Ramos (cell line): ENCODE measurements around the gene ERCC2.
"Not testable (repeated sequence)": the region's sequence is repeated elsewhere in the genome, so short reads cannot be mapped to it uniquely, and the experiment has no call there.

Experiments used
- in situ Hi-C: fragments of 300-500 bp; cut with MboI; formaldehyde crosslinking; loops from one replicate; pipeline ENCODE4 v1.14.3; 2022; ENCODE audit warnings: low sequenced_read_pairs; ENCODE audit not compliant: unreplicated experiment

ERCC2 gene

DNA sequence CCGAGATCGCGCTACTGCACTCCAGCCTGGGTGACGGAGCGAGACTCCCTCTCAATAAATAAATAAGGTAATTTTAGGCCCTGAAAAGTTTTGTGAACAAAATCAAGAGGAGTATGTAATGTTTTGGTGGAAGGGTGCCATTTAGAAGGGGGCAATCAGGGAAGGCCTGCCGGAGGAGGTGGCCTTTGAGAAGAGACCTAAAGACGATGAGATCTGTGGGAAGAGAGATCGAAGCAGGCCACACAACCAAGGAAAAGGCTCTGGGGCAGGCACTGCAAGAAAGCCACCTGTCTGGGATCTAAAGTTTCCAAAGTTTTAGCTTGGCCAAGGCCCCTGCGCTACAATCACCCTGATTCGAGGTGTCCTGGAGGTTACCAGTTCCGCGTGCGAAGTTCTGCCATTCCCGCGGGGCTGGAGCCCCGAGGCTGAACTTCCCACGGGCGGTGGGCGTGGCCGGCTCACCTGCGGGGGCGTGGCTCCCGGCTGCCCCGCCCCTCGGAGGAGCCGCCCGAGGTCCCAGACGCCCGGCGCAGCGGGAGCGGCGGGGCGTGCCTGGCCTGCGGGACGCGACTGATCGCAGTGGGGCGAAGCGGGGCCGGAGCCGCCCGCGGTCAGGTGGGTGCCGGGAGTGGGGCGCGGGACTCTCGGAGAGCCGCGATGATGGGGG is 30.0 kb downstream of the ERCC2 start, which contains the start of gene KLC3:
TSS of gene KLC3 (plus strand) at position 519 of the 667 bp plus-strand sequence. CDS start 4,792 bp downstream, outside the sequence.
- in situ Hi-C loops, result no loop called here

DNA sequence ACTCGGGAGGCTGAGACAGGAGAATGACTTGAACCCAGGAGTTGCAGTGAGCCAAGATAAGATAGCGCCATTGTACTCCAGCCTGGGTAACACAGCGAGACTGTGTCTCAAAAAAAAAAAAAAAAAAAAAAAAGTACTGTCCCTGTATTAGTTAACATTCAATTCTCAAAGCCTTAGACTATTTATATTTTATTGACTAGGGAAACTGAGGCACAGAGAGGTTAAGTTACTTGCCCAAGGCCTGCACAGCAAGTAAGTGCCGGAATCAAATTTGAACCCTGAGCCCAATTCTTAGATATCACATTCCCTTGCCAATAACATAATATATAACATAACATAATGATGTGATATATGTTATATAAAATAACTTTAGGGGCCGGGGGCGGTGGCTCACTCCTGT is 30.7 kb downstream of the ERCC2 start:
- in situ Hi-C loops, result no loop called here

DNA sequence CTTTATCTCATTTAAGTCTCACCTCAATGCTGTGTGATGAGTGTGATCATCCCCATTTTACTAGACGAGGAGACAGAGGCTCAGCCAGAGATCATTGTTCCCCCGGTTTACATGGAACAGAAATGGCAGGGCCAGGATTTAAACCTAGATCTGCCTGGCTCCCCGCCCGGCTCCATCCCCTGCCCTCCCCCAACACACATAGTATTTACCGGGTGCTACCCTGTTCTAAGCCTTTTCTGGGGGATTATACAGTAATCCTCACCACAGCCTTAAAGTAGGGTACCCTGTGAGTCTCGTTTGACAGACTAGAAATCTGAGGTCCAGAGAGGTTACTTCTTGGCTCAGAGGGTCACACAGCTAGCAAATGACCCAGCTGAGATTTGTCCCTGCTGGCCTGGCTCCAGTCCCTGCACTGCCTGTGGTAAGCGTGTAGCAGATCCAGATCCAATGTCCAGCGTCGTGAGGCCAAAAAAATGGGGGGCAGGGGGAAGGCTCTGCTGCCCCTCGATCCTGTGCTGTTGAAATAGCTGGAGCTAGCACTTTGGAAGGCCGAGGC is 33.6 kb downstream of the ERCC2 start:
- in situ Hi-C loops, result no loop called here

DNA sequence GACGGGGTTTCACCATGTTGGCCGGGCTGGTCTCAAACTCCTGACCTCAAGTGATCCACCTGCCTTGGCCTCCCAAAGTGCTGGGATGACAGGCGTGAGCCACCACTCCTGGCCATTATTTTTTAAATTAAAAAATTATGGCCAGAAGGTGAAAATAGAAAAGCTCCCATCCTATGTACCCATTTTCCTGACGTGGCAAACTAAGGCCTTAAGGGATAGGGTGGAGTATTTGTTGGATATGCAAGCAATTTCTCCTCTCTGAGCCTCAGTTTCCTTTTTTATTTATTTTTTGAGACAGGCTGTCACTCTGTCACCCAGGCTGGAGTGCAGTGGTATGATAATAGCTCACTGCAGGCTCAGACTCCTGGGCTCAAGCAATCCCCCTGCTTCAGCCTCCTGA is 35.5 kb downstream of the ERCC2 start:
- in situ Hi-C loops, result not testable (repeated sequence)

DNA sequence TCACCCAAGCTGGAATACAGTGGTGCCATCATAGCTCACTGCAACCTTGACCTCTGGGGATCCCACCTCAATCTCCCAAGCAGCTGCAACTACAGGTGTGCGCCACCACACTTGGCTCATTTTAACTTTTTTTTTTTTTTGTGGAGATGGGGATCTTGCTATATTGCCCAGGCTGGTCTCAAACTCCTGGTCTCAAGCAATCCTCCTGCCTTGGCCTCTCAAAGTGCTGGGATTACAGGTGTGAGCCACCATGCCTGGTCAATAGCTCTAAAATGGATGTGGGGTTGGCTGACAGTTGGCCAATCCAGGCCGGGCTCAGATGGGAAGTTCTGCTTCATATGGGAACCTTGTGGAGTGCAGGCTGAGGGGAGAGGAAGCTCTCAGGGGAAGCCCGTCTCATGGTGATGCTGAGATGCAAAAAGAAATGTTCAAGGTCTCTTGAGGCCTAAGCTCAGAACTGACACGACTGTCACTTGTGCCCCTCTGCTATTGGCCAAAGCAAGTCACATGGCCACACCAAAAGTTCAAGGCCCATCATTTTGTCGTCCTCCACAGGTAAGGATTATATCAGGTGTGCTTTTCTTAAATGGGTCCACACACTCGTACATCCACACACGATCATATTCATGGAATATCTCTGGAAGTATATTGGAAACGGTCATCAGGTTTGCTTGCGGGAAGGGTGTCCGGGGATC is 36.6 kb downstream of the ERCC2 start:
- in situ Hi-C loops, result no loop called here

DNA sequence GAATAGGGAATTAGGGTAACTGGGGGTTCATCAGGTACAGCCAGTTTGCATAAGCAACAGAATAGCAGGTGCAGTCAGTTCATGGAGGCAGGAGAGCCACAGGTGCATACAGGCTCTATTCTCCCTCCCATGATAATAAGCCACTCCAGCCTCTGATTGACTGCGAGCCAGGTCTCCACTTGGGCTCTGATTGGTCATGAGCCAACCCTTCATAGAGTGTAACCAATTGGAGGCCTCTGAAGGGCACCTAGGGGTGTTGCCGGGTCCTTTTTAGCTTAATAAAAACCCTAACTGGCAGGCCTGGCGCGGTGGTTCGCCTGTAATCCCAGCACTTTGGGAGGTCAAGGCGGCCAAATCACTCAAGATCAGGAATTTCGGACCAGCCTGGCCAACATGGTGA is 39.0 kb downstream of the ERCC2 start:
- in situ Hi-C loops, result no loop called here

DNA sequence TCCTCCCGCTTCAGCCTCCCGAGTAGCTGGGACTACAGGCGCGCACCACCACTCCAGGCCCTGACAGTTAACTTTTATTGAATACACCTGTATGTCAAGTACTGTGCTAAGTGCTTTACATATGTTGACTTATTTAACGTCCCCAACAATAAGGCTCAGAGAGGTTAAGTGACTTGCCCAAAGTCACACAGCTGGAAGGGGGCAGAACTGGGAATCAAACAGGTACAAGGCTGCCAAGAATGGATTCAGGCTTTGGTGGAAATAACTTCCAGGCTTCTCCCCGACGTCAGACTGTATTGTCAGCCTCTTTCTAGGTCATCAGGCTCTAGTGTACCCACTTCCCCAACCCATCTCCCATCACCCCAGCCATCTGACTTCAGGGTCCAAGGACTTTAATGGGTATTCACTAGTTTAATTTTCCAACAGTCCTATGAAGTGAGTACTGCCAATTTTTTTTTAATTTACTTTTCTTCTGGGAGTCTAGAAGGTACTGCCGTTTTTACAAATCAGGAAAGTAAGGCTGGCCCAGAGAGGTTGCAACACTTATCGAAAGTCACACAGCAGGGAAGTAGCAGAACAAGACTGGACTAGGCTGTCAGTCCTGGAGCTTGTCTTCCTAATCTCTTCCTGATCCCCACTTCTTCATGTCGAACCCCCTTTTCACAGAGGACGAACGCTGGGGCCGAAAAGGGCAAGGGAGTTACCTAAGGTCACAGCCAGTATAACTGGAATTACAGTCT is 42.8 kb downstream of the ERCC2 start:
- in situ Hi-C loops, result no loop called here

DNA sequence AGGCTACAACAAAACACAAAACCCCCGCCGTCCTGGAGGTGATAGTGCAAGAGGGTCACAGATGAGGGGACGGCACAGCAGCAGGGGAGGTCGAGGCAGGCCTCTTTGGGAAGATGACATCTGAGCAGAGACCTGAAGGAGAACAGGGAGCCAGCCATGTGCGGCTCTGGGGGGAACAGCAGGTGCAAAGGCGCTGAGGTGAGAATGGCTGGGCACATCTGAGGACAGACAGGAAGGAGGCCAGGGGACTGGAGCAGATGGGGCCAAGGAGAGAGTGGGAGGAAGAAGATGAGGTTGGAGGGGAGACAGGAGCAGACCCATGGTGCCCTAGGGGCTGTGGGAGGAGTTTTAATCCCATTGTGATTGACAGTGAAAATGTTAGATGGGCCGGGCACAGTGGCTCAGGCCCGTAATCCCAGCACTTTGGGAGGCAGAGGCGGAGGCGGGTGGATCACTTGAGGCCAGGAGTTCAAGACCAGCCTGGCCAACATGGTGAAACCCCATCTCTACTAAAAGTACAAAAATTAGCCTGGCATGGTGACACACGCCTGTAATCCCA is 45.9 kb downstream of the ERCC2 start:
- in situ Hi-C loops, result no loop called here

DNA sequence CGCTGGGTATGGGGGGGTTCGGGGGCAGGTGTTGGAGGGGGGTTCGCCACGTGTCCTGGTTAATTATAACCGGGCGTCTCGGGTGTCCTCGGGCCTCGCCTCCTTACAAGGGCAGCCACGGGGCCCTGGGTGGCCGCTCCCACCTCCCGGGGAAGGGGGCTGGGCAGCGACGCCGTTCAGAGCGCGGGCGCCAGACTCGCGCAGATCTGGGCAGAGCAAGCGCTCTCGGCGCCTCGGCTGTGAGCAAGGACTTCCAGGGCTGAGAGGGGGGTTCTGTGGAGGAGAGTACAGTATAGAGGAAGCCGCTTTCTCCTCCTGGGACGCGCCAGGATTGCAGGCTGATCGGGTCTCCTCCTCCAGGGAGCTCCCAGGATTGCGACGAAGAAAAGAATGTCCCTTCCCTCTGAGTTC is 46.7 kb downstream of the ERCC2 start:
- in situ Hi-C loops, result no loop called here

DNA sequence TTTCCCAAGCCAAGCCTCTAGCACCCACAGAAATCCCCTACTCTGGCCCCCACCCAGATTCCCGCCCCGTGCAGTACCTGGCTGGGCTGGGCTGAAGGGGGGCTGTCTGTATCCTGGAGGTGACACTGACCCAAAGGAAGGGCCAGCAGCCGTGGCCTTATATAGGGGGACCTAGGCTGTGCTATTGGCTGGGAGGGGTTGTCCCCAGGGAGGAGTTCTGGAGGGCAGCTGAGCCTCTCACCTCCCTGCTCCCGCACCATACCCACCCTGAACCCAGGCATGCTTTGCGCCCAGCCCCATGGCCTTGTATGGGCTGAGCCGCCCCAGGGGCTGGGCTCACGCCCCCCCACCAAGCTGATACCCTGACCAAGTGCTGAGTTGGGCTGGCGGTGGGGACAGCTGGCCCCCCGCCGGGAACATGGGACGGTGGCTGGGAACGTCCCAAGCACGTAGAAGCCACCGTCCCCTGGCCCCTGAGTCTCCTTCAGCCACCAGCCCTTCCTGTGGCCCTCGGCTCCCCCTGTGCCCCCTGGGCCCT is 47.6 kb downstream of the ERCC2 start, which contains the start of gene CKM:
TSS of gene CKM (minus strand) at position 132 of the 538 bp plus-strand sequence. CDS start 3,162 bp downstream, outside the sequence.
- in situ Hi-C loops, result no loop called here

DNA sequence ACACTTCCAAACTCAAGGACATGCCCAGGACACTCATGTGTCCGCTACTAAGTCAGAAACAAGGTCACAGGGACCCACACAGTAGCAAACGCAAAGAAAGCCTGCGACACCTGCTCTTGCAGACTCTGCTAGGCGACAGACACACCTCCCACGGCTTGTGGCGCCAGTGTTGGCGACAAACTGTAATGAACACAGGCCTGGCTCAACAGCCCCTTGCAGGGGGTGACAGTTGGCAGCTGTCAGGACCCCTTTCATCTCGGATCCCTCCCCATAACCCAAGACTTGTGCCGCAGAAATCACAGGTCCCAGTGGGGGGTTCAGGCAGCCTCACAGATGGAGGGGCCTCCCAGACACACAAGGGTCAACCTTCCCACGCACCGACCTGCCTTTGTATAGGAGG is 48.1 kb downstream of the ERCC2 start:
- in situ Hi-C loops, result no loop called here

DNA sequence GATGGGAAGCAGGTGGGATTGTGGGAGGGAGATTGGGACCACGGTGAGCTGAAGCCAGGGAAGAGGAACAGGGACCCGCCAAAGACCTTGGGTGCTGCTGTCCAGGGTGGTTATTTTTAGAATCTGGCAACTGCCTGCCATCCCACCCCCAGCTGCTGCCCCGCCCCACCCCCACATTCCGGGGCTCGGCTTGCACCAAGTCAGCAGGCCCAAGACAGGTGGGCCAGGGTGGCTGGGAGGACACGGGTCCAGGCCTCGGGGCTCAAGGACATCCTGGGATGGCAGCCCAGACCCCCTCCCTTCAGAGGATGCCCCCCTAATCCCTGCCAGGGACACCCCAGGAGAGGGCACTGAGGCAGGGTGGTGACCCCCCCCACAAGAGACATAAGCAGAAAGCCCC is 48.5 kb downstream of the ERCC2 start:
- in situ Hi-C loops, result no loop called here

DNA sequence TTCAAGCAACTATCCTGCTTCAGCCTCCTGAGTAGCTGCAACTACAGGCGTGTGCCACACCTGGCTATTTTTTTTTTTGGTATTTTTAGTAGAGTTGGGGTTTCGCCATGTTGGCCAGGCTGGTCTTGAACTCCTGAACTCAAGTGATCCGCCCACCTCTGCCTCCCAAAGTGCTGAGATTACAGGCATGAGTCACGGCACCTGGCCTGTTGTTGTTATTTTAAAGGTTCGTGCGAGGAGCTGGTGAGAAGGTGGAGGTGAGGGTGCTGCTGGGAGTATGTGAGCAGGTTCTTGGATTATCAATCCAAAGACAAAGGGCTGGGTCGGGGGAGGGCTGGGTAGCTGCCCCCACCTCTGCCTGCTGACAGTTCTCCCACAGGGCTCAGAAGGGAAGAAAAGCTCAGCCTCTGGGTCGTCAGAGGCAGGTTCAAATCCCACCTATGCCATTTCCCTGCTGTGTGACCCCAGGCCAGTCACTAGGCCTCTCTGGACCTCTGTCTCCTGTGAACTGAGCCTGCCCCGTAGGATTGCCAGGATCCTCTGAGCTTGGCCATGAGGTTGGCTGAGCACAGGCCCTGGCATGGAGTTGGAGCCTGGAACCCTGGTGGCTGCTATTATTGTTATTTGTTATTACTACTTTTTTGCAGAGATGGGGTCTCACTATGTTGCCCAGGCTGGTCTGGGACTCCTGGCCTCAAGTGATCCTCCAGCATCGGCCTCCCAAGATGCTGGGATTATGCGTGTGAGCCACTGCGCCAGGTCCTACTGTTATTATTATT is 49.2 kb downstream of the ERCC2 start:
- in situ Hi-C loops, result no loop called here

DNA sequence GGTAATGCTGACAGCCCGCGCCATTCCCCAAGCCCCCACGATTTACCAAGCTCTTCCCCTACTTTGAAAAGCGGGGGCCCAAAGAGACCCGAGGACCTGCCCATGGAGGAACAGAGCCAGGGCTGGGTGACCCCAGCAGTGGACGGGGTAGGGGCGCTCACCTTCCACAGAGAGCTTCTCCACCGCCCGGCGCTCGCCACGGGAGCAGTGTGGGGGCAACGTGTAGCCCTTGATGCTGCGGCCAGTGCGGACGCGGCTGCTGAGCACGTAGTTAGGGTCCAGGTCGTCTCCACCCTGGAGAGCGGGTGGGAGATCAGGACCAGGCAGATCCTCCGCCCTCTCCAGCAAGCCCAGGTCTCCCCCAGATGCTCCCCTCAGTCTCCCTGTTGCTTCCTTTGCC is 55.1 kb downstream of the ERCC2 start:
- in situ Hi-C loops, result no loop called here

DNA sequence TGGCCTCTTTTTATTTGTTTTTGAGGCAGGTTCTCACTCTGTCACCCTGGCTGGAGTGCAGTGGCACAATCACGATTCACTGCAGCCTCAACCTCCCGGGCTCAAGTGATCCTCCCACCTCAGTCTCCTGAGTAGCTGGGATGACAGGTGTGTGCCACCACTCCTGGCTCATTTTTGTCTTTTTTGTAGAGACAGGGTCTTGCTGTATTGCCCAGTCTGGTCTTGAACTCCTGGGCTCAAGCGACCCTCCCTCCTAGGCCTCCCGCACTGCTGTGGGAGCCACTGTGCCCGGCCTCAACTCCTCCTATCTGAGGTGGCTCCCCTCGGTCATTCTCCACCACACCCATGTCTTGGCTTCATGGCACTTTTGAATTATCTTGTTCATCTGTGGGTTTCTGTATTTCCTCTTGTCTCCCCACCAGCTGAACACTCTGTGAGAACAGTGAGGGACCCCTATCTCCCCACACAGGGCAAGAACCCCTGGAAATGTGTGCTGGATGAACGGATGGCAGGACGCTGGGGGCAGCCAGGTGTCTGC is 55.6 kb downstream of the ERCC2 start:
- in situ Hi-C loops, result no loop called here

DNA sequence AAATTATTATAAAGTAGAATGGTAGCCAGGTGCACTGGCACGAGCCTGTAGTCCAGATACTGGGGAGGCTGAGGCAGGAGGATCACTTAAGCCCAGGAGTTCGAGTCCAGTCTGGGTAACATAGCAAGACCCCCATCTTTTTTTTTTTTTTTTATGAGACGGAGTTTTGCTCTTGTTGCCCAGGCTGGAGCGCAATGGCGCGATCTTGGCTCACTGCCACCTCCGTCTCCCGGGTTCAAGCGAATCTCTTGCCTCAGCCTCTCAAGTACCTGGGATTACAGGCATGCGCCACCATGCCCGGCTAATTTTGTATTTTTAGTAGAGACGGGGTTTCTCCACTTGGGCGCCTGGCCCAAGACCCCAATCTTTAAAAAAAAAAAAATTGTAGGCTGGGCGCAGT is 58.1 kb downstream of the ERCC2 start:
- in situ Hi-C loops, result not testable (repeated sequence)

DNA sequence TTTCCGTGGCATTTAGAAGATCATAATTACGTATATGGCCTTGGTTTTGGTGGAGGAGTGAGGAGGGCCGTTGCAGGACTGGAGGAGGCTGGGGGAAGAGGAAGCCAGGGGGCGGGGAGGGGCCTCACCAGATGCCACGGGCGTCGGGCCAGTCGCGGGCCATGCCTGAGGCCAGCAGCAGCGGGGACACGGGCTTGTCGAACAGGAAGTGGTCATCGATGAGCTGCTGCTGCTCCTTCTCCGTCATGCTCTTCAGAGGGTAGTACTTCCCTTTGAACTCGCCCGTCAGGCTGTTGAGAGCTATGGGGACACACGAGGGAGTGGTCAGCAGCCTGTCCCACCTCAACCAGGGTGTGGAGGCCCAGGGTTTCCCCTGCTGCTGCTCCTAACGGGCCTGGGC is 58.8 kb downstream of the ERCC2 start:
- in situ Hi-C loops, result no loop called here

DNA sequence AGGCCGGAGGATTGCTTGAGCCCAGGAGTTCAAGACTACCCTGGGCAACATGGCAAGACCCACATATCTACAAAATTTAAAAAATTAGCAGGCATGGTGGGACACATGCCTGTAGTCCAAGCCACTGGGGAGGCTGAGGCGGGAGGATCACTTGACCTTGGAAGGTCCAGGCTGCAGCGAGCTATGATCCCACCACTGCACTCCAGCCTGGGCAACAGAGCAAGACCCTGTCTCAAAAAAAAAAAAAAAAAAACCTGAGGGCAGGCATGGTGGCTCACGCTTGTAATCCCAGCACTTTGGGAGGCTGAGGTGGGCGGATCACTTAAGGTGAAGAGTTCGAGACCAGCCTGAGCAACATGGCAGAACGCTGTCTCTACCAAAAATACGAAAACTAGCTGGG is 61.1 kb downstream of the ERCC2 start:
- in situ Hi-C loops, result not testable (repeated sequence)

DNA sequence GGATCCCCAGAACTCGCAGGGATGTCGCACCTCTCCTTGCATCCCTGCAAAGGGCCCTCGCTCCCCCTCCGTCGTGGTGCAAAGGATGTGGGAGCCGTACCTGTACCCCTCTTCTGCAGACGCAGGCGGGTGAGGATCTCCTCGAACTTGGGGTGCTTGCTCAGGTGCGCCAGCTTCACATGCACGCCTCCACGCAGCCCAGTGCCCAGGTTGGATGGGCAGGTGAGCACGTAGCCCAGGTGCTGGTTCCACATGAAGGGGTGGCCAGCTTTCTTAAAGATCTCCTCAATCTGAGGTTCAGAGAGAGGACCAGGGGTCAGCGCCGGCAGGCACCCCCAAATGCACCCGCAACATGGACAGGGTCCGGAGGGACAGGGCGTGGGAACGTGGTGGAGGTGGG is 63.0 kb downstream of the ERCC2 start:
- in situ Hi-C loops, result no loop called here
